ENCODE results near the gene QARS1.

The QARS1 gene

DNA sequence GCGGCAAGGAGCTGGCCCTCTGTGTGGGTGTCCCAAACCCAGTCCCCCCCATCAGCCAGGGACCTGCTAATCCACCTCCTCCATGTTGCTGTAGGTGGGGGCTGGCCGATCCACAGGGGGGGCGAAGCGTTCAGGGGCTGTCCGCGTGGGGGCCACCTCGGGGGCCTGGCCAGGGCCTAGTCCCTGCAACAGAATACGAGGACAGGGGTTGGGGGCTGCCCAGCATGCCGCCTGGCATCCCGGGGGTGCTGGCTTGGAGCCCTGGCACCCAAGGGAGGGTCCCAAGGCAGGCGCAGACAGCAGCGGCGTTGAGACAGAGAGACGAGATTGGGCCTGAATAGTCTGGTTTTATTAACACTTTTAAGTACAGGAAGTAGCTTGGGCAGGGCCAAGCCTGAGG, 3.8 kb upstream of the QARS1 start:
- Histone ChIP-seq H3K9me3 (ENCODE audit: insufficient read depth, low read length) (no peaks in the 10 kb centered on the region), H3K36me3 (ENCODE audit: insufficient read depth, insufficient read length, low read length) (peaks cover 77% of the 10 kb centered on the region)

GRCh38 chr3:49104052-49104426, 518 bp downstream of the QARS1 start:
- H3K9me3 ChIP-seq (ENCODE audit: insufficient read depth, low read length): no peaks in the 10 kb centered on the region
- H3K4me3 ChIP-seq (ENCODE audit: insufficient read length, low read depth): peak overlapping the region; percentile 97
- no peak for DNase-seq (ENCODE audit: low read depth, low spot score)
- peak overlapping the region; percentile 97 for H3K9ac ChIP-seq (ENCODE audit: insufficient read length, low read depth)
- H3K36me3 ChIP-seq (ENCODE audit: insufficient read depth, insufficient read length, low read length): peaks cover 80% of the 10 kb centered on the region
- H3K27me3 ChIP-seq (ENCODE audit: insufficient read depth, insufficient read length): no peaks in the 10 kb centered on the region
- H3K4me1 ChIP-seq (ENCODE audit: insufficient read depth, insufficient read length): peaks cover 2% of the 10 kb centered on the region
- TF ChIP-seq SUZ12 (IDR thresholded peaks at IDR 0.05; ENCODE audit: extremely low read depth, insufficient read depth, insufficient read length) (no peak), ZNF274 (IDR thresholded peaks at IDR 0.05; ENCODE audit: low read depth, low read length) (no peak)

More for the DNA sequence above, 3.8 kb upstream of the QARS1 start:
- Histone ChIP-seq H3K4me1 (ENCODE audit: insufficient read depth, insufficient read length) (peaks cover 2% of the 10 kb centered on the region), H3K4me3 (ENCODE audit: insufficient read length, low read depth) (no peak overlapping the region), H3K27me3 (ENCODE audit: insufficient read depth, insufficient read length) (no peaks in the 10 kb centered on the region), H3K9ac (ENCODE audit: insufficient read length, low read depth) (no peak overlapping the region)
- no peak for DNase-seq (ENCODE audit: low read depth, low spot score)
- TF ChIP-seq ZNF274 (IDR thresholded peaks at IDR 0.05; ENCODE audit: low read depth, low read length): no peak
- no peak for TF ChIP-seq SUZ12 (IDR thresholded peaks at IDR 0.05; ENCODE audit: extremely low read depth, insufficient read depth, insufficient read length)
- TF ChIP-seq YY1 (IDR thresholded peaks at IDR 0.05; ENCODE audit: insufficient read depth, insufficient read length): no peak

DNA sequence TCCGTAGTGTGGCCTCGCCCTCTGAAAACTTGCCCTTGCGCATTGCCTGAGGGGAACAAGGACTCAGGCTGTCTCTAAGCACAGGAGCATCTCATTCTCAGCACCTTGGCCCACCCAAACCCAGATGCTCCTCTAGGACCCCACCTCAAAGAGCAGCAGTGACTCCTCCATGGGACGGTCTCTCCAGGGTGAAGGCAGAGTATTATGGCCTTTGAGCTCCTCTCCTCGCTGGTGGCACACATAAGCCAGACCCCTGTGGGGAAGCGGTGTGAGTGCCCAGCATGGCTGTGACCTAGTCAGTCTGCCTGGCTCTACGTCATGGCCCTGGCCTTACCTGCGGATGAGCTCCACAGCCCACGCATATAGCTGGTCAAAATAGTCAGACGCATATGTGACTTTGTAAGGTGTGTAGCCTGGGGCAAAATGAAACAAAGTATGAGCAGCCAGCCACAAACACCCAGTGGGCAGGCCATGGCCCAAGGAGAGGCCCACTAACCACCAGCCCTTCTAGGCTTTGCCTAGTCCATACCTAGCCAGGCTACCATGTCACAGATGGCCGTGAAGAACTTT, 4.4 kb downstream of the QARS1 start:
- H3K27me3 ChIP-seq (ENCODE audit: insufficient read depth, insufficient read length): no peaks in the 10 kb centered on the region
- H3K9me3 ChIP-seq (ENCODE audit: insufficient read depth, low read length): no peaks in the 10 kb centered on the region
- H3K9ac ChIP-seq (ENCODE audit: insufficient read length, low read depth): no peak overlapping the region
- H3K36me3 ChIP-seq (ENCODE audit: insufficient read depth, insufficient read length, low read length): peaks cover 77% of the 10 kb centered on the region
- H3K4me3 ChIP-seq (ENCODE audit: insufficient read length, low read depth): no peak overlapping the region
- H3K4me1 ChIP-seq (ENCODE audit: insufficient read depth, insufficient read length): peaks cover 3% of the 10 kb centered on the region
- no peak for DNase-seq (ENCODE audit: low read depth, low spot score)
- no peak for TF ChIP-seq SUZ12 (IDR thresholded peaks at IDR 0.05; ENCODE audit: extremely low read depth, insufficient read depth, insufficient read length)
- no peak for TF ChIP-seq YY1 (IDR thresholded peaks at IDR 0.05; ENCODE audit: insufficient read depth, insufficient read length)
- TF ChIP-seq ZNF274 (IDR thresholded peaks at IDR 0.05; ENCODE audit: low read depth, low read length): no peak

- DNase-seq (ENCODE audit: low read depth, low spot score): no peak
- Histone ChIP-seq H3K27me3 (ENCODE audit: insufficient read depth, insufficient read length) (no peaks in the 10 kb centered on the region), H3K4me3 (ENCODE audit: insufficient read length, low read depth) (no peak overlapping the region), H3K9me3 (ENCODE audit: insufficient read depth, low read length) (no peaks in the 10 kb centered on the region), H3K9ac (ENCODE audit: insufficient read length, low read depth) (no peak overlapping the region), H3K36me3 (ENCODE audit: insufficient read depth, insufficient read length, low read length) (peaks cover 77% of the 10 kb centered on the region), H3K4me1 (ENCODE audit: insufficient read depth, insufficient read length) (peaks cover 3% of the 10 kb centered on the region)
- TF ChIP-seq YY1 (IDR thresholded peaks at IDR 0.05; ENCODE audit: insufficient read depth, insufficient read length): no peak
- no peak for TF ChIP-seq SUZ12 (IDR thresholded peaks at IDR 0.05; ENCODE audit: extremely low read depth, insufficient read depth, insufficient read length)
- no peak for TF ChIP-seq ZNF274 (IDR thresholded peaks at IDR 0.05; ENCODE audit: low read depth, low read length)
Measured at GRCh38 chr3:49098910-49099630, 5.5 kb downstream of the QARS1 start.

GRCh38 chr3:49098429-49098828, 6.1 kb downstream of the QARS1 start:
- peaks cover 73% of the 10 kb centered on the region for H3K36me3 ChIP-seq (ENCODE audit: insufficient read depth, insufficient read length, low read length)
- H3K27me3 ChIP-seq (ENCODE audit: insufficient read depth, insufficient read length): no peaks in the 10 kb centered on the region
- no peak overlapping the region for H3K9ac ChIP-seq (ENCODE audit: insufficient read length, low read depth)
- no peak overlapping the region for H3K4me3 ChIP-seq (ENCODE audit: insufficient read length, low read depth)
- DNase-seq (ENCODE audit: low read depth, low spot score): no peak
- H3K9me3 ChIP-seq (ENCODE audit: insufficient read depth, low read length): no peaks in the 10 kb centered on the region
- peaks cover 3% of the 10 kb centered on the region for H3K4me1 ChIP-seq (ENCODE audit: insufficient read depth, insufficient read length)
- TF ChIP-seq ZNF274 (IDR thresholded peaks at IDR 0.05; ENCODE audit: low read depth, low read length) (no peak), SUZ12 (IDR thresholded peaks at IDR 0.05; ENCODE audit: extremely low read depth, insufficient read depth, insufficient read length) (no peak), YY1 (IDR thresholded peaks at IDR 0.05; ENCODE audit: insufficient read depth, insufficient read length) (no peak)

DNA sequence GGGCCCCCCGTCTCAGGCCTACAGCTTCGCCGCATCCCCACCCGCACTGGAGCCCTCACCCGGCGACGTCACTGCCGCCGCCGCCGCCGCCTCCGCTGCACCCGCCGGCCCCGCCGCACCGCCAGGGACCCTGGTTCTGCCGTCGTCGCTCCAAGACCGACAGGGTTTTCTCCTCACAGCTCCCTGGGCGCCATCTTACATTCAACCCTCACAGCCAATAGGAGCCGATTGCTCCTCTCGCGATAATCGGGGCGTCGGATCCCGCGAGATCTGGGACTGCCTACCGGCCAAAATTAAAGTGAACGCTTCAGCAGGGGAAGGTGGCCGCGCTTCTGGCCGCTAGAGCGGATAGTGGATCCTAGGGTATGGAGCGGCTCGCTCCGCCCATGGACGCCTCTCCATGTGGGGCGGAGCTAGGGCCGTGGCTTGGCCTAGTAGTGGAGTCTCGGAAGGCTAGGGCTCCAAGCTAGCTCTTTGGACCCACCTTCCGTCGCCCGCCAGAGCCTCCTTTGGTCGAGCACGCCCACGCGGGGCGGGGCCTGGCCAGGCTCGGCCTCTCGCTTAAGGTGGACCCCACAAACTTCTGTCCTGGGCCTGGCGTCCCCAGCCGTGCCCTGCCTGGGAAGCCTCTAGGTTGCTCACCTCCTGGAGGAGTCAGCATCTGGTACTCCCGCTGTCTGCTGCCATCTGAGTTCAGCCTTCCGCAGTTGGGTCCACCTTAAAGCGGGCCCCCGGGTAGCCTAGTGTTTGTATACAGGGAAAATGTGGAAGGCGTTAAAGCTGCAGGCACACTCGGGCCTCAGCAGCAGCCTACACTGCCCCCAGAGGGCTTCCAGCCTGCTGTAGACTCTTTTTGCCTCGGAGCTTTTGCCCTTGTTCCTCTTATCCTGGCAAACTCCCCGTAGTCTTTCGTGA, 10.4 kb downstream of the QARS1 start, which contains the start of gene QRICH1:
Gene QRICH1 (minus strand): TSS at position 219 of the 915 bp plus-strand sequence. CDS start 17,054 bp downstream, outside the sequence.
- no peak for TF ChIP-seq ZNF274 (IDR thresholded peaks at IDR 0.05; ENCODE audit: low read depth, low read length)
- TF ChIP-seq YY1 (IDR thresholded peaks at IDR 0.05; ENCODE audit: insufficient read depth, insufficient read length): peak; percentile 84
- no peak for TF ChIP-seq SUZ12 (IDR thresholded peaks at IDR 0.05; ENCODE audit: extremely low read depth, insufficient read depth, insufficient read length)
- peaks cover 3% of the 10 kb centered on the region for H3K4me1 ChIP-seq (ENCODE audit: insufficient read depth, insufficient read length)
- H3K9me3 ChIP-seq (ENCODE audit: insufficient read depth, low read length): no peaks in the 10 kb centered on the region
- H3K9ac ChIP-seq (ENCODE audit: insufficient read length, low read depth): peak within 1 kb of the TSS; percentile 98
- peaks cover 53% of the 10 kb centered on the region for H3K36me3 ChIP-seq (ENCODE audit: insufficient read depth, insufficient read length, low read length)
- peak; percentile 96 for DNase-seq (ENCODE audit: low read depth, low spot score)
- H3K4me3 ChIP-seq (ENCODE audit: insufficient read length, low read depth): peak within 1 kb of the TSS; percentile 89
- H3K27me3 ChIP-seq (ENCODE audit: insufficient read depth, insufficient read length): no peaks in the 10 kb centered on the region
